ENCODE results near the gene THOC2. TPM values are rescaled to one million over a fixed set of nuclear protein-coding genes. Genes with fewer than 3 reads are reported as not detected.

The THOC2 gene
- total and polyA plus RNA-seq, 2 experiments from 2014 or later, result 47.8 to 53.4 TPM

GRCh38 chrX:123607270-123607669 lies 125.6 kb downstream of the THOC2 start:
- no peak for DNase-seq
- no peaks in the 10 kb centered on the region for H3K36me3 ChIP-seq (ENCODE audit: low read depth)
- no peaks in the 10 kb centered on the region for H3F3A ChIP-seq (ENCODE audit: insufficient read depth)
- in situ Hi-C loops (cut with MboI), result no loop called here
- no peak overlapping the region for H3K4me3 ChIP-seq
- H3K9ac ChIP-seq, result no peak overlapping the region
- H3K4me2 ChIP-seq (ENCODE audit: unreplicated experiment), result no peak overlapping the region
- no peaks in the 10 kb centered on the region for H3K79me2 ChIP-seq (ENCODE audit: insufficient read depth)
- no peaks in the 10 kb centered on the region for H3K9me2 ChIP-seq (ENCODE audit: insufficient read depth)
- H2AFZ ChIP-seq, result no peak overlapping the region
- 89 to 100% methylated on average over 1 of the region's 1 CpG for WGBS, 2 experiments (ENCODE audit: low coverage in 1 of 2, low lambda C conversion rate in 2 of 2, missing lambda C conversion rate in 2 of 2)
- H3K27ac ChIP-seq, result no peak overlapping the region
- no peaks in the 10 kb centered on the region for H3K27me3 ChIP-seq (replicated peaks; ENCODE audit: insufficient read depth)
- no peaks in the 10 kb centered on the region for H4K20me1 ChIP-seq (ENCODE audit: insufficient read depth)
- H3K4me1 ChIP-seq (ENCODE audit: insufficient read depth), result no peaks in the 10 kb centered on the region
- TF ChIP-seq EZH2phosphoT487 (IDR thresholded peaks at IDR 0.05; ENCODE audit: insufficient read depth, low read depth) (no peak), EZH2 (IDR thresholded peaks at IDR 0.05; ENCODE audit: insufficient read depth, poor library complexity, severe bottlenecking) (no peak)
- H3K9me3 ChIP-seq (ENCODE audit: low read depth), result no peaks in the 10 kb centered on the region

- no peak for DNase-seq
- no peak overlapping the region for H3K4me2 ChIP-seq (ENCODE audit: unreplicated experiment)
Observed at GRCh38 chrX:123603491-123603890, 129.4 kb downstream of the THOC2 start.

GRCh38 chrX:123601437-123601836 lies 131.4 kb downstream of the THOC2 start:
- no peaks in the 10 kb centered on the region for H3K79me2 ChIP-seq (ENCODE audit: insufficient read depth)
- H4K20me1 ChIP-seq (ENCODE audit: insufficient read depth), result no peaks in the 10 kb centered on the region
- H3K9me2 ChIP-seq (ENCODE audit: insufficient read depth), result no peaks in the 10 kb centered on the region
- no peak overlapping the region for H3K27ac ChIP-seq
- TF ChIP-seq EZH2 (IDR thresholded peaks at IDR 0.05; ENCODE audit: insufficient read depth, poor library complexity, severe bottlenecking), result no peak
- no peak for TF ChIP-seq EZH2phosphoT487 (IDR thresholded peaks at IDR 0.05; ENCODE audit: insufficient read depth, low read depth)
- H3K9me3 ChIP-seq (ENCODE audit: low read depth), result no peaks in the 10 kb centered on the region
- no peaks in the 10 kb centered on the region for H3F3A ChIP-seq (ENCODE audit: insufficient read depth)
- no peak overlapping the region for H3K4me2 ChIP-seq (ENCODE audit: unreplicated experiment)
- H3K4me3 ChIP-seq, result no peak overlapping the region
- H2AFZ ChIP-seq, result no peak overlapping the region
- H3K36me3 ChIP-seq (ENCODE audit: low read depth), result no peaks in the 10 kb centered on the region
- in situ Hi-C loops (cut with MboI), result no loop called here
- DNase-seq, result no peak
- H3K4me1 ChIP-seq (ENCODE audit: insufficient read depth), result 0 out of 2 replicates have a peak, but pooled peaks cover 3% of the 10 kb centered on the region
- no peak overlapping the region for H3K9ac ChIP-seq
- no peaks in the 10 kb centered on the region for H3K27me3 ChIP-seq (replicated peaks; ENCODE audit: insufficient read depth)
- WGBS, 2 experiments (ENCODE audit: low coverage in 1 of 2, low lambda C conversion rate in 2 of 2, missing lambda C conversion rate in 2 of 2), result 13 to 17% methylated on average over 2 to 3 of the region's 3 CpGs

More at GRCh38 chrX:123603491-123603890, 129.4 kb downstream of the THOC2 start:
- Histone ChIP-seq H3F3A (ENCODE audit: insufficient read depth) (no peaks in the 10 kb centered on the region), H3K9me3 (ENCODE audit: low read depth) (no peaks in the 10 kb centered on the region), H3K9ac (no peak overlapping the region), H3K36me3 (ENCODE audit: low read depth) (no peaks in the 10 kb centered on the region), H3K27me3 (replicated peaks; ENCODE audit: insufficient read depth) (no peaks in the 10 kb centered on the region), H3K27ac (no peak overlapping the region), H3K9me2 (ENCODE audit: insufficient read depth) (no peaks in the 10 kb centered on the region), H3K79me2 (ENCODE audit: insufficient read depth) (no peaks in the 10 kb centered on the region), H3K4me1 (ENCODE audit: insufficient read depth) (0 out of 2 replicates have a peak, but pooled peaks cover 3% of the 10 kb centered on the region), H4K20me1 (ENCODE audit: insufficient read depth) (no peaks in the 10 kb centered on the region), H2AFZ (no peak overlapping the region), H3K4me3 (no peak overlapping the region)
- TF ChIP-seq EZH2 (IDR thresholded peaks at IDR 0.05; ENCODE audit: insufficient read depth, poor library complexity, severe bottlenecking), result no peak
- TF ChIP-seq EZH2phosphoT487 (IDR thresholded peaks at IDR 0.05; ENCODE audit: insufficient read depth, low read depth), result no peak
- in situ Hi-C loops (cut with MboI), result no loop called here
- 72 to 88% methylated on average over 4 to 5 of the region's 5 CpGs for WGBS, 2 experiments (ENCODE audit: low coverage in 1 of 2, low lambda C conversion rate in 2 of 2, missing lambda C conversion rate in 2 of 2)

GRCh38 chrX:123600181-123600580 lies 132.7 kb downstream of the THOC2 start:
- no peak for DNase-seq
- 58 to 68% methylated on average over 2 of the region's 2 CpGs for WGBS, 2 experiments (ENCODE audit: low coverage in 1 of 2, low lambda C conversion rate in 2 of 2, missing lambda C conversion rate in 2 of 2)
- no peaks in the 10 kb centered on the region for H3F3A ChIP-seq (ENCODE audit: insufficient read depth)
- H3K27me3 ChIP-seq (replicated peaks; ENCODE audit: insufficient read depth), result no peaks in the 10 kb centered on the region
- no peaks in the 10 kb centered on the region for H3K9me2 ChIP-seq (ENCODE audit: insufficient read depth)
- no peak overlapping the region for H3K4me2 ChIP-seq (ENCODE audit: unreplicated experiment)
- H3K27ac ChIP-seq, result no peak overlapping the region
- H3K4me3 ChIP-seq, result no peak overlapping the region
- in situ Hi-C loops (cut with MboI), result no loop called here
- H2AFZ ChIP-seq, result no peak overlapping the region
- H3K36me3 ChIP-seq (ENCODE audit: low read depth), result no peaks in the 10 kb centered on the region
- H3K79me2 ChIP-seq (ENCODE audit: insufficient read depth), result no peaks in the 10 kb centered on the region
- no peaks in the 10 kb centered on the region for H3K9me3 ChIP-seq (ENCODE audit: low read depth)
- TF ChIP-seq EZH2phosphoT487 (IDR thresholded peaks at IDR 0.05; ENCODE audit: insufficient read depth, low read depth) (no peak), EZH2 (IDR thresholded peaks at IDR 0.05; ENCODE audit: insufficient read depth, poor library complexity, severe bottlenecking) (no peak)
- H3K4me1 ChIP-seq (ENCODE audit: insufficient read depth), result 0 out of 2 replicates have a peak, but pooled peaks cover 3% of the 10 kb centered on the region
- H4K20me1 ChIP-seq (ENCODE audit: insufficient read depth), result no peaks in the 10 kb centered on the region
- no peak overlapping the region for H3K9ac ChIP-seq
